Mucosa of descending colon (tissue), 3 donors: ENCODE data around the gene DBNDD2. TPM values are rescaled to one million over a fixed set of nuclear protein-coding genes. Genes with fewer than 3 reads are reported as not detected.

Experiments
- ATAC-seq: fragments of 200-7000 bp; cut with Tn5 transposase; one replicate; pipeline ENCODE4 v1.9.1; 2020; ENCODE audit warnings: mild to moderate bottlenecking, moderate library complexity
- DNase-seq, 3 donors: peaks; one replicate each; pipeline ENCODE4 v3.0.0-alpha.2; 2020
- H3K36me3 ChIP-seq: fragments of 200-600 bp; one replicate; pipeline ENCODE4 v1.8.0; 2021; ENCODE audit warnings: low read depth, mild to moderate bottlenecking
- H3K4me1 ChIP-seq: fragments of 200-600 bp; one replicate; pipeline ENCODE4 v1.8.0; 2021; ENCODE audit warnings: low read depth, mild to moderate bottlenecking
- H3K4me3 ChIP-seq: fragments of 200-600 bp; one replicate; pipeline ENCODE4 v1.8.0; 2021; ENCODE audit warnings: mild to moderate bottlenecking
- H3K9me3 ChIP-seq: fragments of 200-600 bp; one replicate; pipeline ENCODE4 v1.8.0; 2021; ENCODE audit warnings: mild to moderate bottlenecking
- intact Hi-C, 2 donors: fragments of 100-400 bp; cut with DNase I in 1 of 2; cut with micrococcal nuclease in 1 of 2; formaldehyde crosslinking; loops; one replicate each; pipeline versions ENCODE4 v1.11.0 to v1.11.1; 2022; cut with DNase I, micrococcal nuclease
- total RNA-seq, 3 donors: library from RNA; stranded (reverse); fragmentation: NEBNext Ultra II Directional in 2 of 3; extraction: Animal tissue kit (Norgen Biotek cat#: 25700) in 2 of 3; gene quantifications; one replicate each; pipeline versions ENCODE4 v1.2.1 to v1.2.4, GENCODE V29; 2021 to 2023
- TF ChIP-seq, protein P1 (sequence below): fragments of 200-600 bp; IDR thresholded peaks from one replicate; pipeline ENCODE4 v1.8.0; 2022; ENCODE audit warnings: antibody characterized with exemption, mild to moderate bottlenecking
- donor health status: DM: no; HTN: no; CAD: no; lungs with moderate emphysema.
- donor health status: DM: no; HTN: no; CAD: no.
- donor health status: DM: no; HTN: yes; CAD: no.

The DBNDD2 gene
- total RNA-seq, 3 donors from 2014 or later = 108 to 125 (median 124) TPM

- DNase-seq = peak; percentile 85 to 90 (median 89)
- ATAC-seq = peak; percentile 83
- Histone ChIP-seq H3K9me3 (no peaks in the 10 kb centered on the region), H3K4me3 (peak overlapping the region; percentile 75), H3K36me3 (no peaks in the 10 kb centered on the region), H3K4me1 (peaks cover 43% of the 10 kb centered on the region)
- intact Hi-C loops = no loop called here
- TF ChIP-seq, protein P1, sequence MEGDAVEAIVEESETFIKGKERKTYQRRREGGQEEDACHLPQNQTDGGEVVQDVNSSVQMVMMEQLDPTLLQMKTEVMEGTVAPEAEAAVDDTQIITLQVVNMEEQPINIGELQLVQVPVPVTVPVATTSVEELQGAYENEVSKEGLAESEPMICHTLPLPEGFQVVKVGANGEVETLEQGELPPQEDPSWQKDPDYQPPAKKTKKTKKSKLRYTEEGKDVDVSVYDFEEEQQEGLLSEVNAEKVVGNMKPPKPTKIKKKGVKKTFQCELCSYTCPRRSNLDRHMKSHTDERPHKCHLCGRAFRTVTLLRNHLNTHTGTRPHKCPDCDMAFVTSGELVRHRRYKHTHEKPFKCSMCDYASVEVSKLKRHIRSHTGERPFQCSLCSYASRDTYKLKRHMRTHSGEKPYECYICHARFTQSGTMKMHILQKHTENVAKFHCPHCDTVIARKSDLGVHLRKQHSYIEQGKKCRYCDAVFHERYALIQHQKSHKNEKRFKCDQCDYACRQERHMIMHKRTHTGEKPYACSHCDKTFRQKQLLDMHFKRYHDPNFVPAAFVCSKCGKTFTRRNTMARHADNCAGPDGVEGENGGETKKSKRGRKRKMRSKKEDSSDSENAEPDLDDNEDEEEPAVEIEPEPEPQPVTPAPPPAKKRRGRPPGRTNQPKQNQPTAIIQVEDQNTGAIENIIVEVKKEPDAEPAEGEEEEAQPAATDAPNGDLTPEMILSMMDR = no peak
Measured at GRCh38 chr20:45406260-45407066, 1.6 kb upstream of the DBNDD2 start.

DNA sequence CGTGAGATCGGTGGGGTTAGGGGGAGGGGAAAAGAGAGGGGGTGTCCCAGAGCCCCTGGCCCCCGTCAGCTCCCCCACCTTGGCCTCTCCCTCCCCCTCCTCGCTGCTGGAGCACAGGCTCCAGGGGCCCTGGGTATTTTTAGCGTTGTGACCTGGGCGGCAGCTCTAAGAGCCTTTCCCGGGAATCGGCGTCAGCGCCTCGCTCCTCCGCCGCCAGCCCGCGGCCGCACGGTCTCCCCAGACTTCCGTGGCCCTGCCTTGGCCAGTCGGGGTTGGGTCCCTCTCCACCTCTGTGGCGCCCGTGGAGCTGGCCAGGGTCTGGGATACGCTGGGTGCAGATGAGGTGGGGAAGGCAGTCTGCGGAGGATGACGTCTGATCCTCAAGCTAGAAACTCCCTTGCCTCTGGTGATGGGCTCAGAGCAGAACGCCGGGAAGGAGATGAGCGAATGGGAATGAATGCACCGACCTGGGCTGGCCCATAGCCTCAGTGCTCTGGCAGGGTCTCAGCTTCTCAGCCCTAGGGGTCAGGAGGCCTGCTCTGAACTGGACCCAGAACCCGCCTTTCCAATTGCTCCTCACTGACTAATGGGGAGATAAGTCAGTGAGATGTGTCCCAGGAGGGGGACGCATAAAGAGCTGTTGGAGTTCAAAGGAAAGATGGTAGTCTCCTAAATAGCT lies 883 bp upstream of the DBNDD2 start:
- peak overlapping the region; percentile 75 for H3K4me3 ChIP-seq
- TF ChIP-seq, protein P1 = no peak
- intact Hi-C loops = no loop called here
- H3K4me1 ChIP-seq = peaks cover 49% of the 10 kb centered on the region
- peak; percentile 39 for ATAC-seq
- no peaks in the 10 kb centered on the region for H3K36me3 ChIP-seq
- peak in 2 of 3 donors; percentile 58 to 73 for DNase-seq
- no peaks in the 10 kb centered on the region for H3K9me3 ChIP-seq

DNA sequence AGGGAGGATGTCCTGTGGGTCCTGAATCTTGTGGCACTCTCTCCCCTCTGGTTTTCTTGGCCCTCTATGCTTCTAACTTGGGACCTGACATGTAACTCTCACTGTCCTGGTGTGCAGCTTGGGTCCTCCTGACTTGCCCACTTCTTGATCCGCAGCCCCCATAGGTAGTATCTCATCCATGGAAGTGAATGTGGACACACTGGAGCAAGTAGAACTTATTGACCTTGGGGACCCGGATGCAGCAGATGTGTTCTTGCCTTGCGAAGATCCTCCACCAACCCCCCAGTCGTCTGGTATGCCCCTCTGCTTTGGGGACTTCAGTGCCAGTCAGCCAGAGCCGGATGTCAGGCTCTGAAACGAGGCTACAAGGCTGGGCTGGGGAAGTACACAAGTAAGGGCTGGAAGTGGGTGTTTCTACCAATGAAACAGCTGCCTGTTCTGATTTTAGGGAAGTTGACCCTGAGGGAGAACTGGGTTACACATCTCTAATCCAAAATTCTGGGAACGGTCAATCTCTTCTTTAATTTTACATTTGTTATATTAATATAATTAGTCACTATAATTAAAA lies 641 bp downstream of the DBNDD2 start:
- H3K4me1 ChIP-seq = peaks cover 49% of the 10 kb centered on the region
- no peaks in the 10 kb centered on the region for H3K9me3 ChIP-seq
- intact Hi-C loops = no loop called here
- no peaks in the 10 kb centered on the region for H3K36me3 ChIP-seq
- no peak overlapping the region for H3K4me3 ChIP-seq
- TF ChIP-seq, protein P1 = no peak
- no peak for ATAC-seq
- DNase-seq = no peak

GRCh38 chr20:45409521-45410272 lies 1.6 kb downstream of the DBNDD2 start:
- Histone ChIP-seq H3K9me3 (no peaks in the 10 kb centered on the region), H3K4me3 (no peak overlapping the region), H3K4me1 (peaks cover 49% of the 10 kb centered on the region), H3K36me3 (no peaks in the 10 kb centered on the region)
- intact Hi-C loops = no loop called here
- ATAC-seq = peak; percentile 3
- no peak for DNase-seq
- TF ChIP-seq, protein P1 = no peak

DNA sequence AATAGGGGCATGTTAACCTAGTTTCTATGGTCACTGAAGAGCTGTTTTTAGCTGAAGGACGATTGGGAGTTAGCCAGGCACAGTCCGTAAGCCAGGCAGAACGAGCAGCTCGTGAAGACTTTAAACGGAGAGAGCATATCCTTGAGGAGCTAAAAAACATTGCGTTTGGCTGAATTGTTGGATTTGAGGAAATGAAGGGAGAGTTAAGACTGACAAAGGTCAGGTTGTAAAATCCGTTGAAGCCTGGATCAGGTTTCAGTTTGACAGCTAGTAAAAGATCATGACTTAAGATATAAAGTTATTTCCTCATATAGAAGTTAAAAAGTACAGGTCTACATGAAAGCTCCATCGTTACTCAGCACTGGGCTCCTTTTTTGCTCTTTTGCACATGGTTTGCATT lies 2.8 kb downstream of the DBNDD2 start:
- peak in 1 of 3 donors; percentile 52 for DNase-seq
- TF ChIP-seq, protein P1 = no peak

More for the DNA sequence above, 2.8 kb downstream of the DBNDD2 start:
- Histone ChIP-seq H3K4me3 (no peak overlapping the region), H3K36me3 (no peaks in the 10 kb centered on the region), H3K9me3 (no peaks in the 10 kb centered on the region), H3K4me1 (peaks cover 51% of the 10 kb centered on the region)
- ATAC-seq = peak; percentile 41
- intact Hi-C loops = no loop called here
